Measurements from ENCODE around the gene GALNT10.

The GALNT10 gene

GRCh38 chr5:154303133-154303532 lies 112.6 kb downstream of the GALNT10 start:
- POLR2A ChIA-PET (ENCODE audit: low non-redundant PET) = no interaction called here
- no peak for TF ChIP-seq CTCF (conservative IDR thresholded peaks at IDR 0.05; ENCODE audit: low read depth)
- no peak overlapping the region for H3K27ac ChIP-seq
- CTCF ChIA-PET = no interaction called here
- no peak for DNase-seq (ENCODE audit: low spot score)

- H3K27ac ChIP-seq = no peak overlapping the region
- DNase-seq (ENCODE audit: low spot score) = no peak
- CTCF ChIA-PET = interaction anchor here (0.5 kb wide), 1 partner anchor 97 kb away, joined by 3 read pairs; no protein-coding TSS in a partner anchor
- no peak for TF ChIP-seq CTCF (conservative IDR thresholded peaks at IDR 0.05; ENCODE audit: low read depth)
- POLR2A ChIA-PET (ENCODE audit: low non-redundant PET) = no interaction called here
These were observed 118.2 kb downstream of the GALNT10 start for GRCh38 chr5:154308443-154309370.

- H3K27ac ChIP-seq = no peak overlapping the region
- ChIA-PET CTCF (no interaction called here), POLR2A (ENCODE audit: low non-redundant PET) (no interaction called here)
- no peak for DNase-seq (ENCODE audit: low spot score)
- TF ChIP-seq CTCF (conservative IDR thresholded peaks at IDR 0.05; ENCODE audit: low read depth) = no peak
These were observed 118.8 kb downstream of the GALNT10 start for GRCh38 chr5:154309371-154309745.

- ChIA-PET POLR2A (ENCODE audit: low non-redundant PET) (no interaction called here), CTCF (no interaction called here)
- peak; percentile 27 for DNase-seq (ENCODE audit: low spot score)
- no peak overlapping the region for H3K27ac ChIP-seq
- TF ChIP-seq CTCF (conservative IDR thresholded peaks at IDR 0.05; ENCODE audit: low read depth) = no peak
These were observed 119.3 kb downstream of the GALNT10 start for GRCh38 chr5:154309805-154310204.

GRCh38 chr5:154311362-154311761 lies 120.8 kb downstream of the GALNT10 start:
- no peak for TF ChIP-seq CTCF (conservative IDR thresholded peaks at IDR 0.05; ENCODE audit: low read depth)
- no peak for DNase-seq (ENCODE audit: low spot score)
- CTCF ChIA-PET = interaction anchor here (0.6 kb wide), 1 partner anchor 560 kb away, joined by 3 read pairs; no protein-coding TSS in a partner anchor

GRCh38 chr5:154312000-154312399 lies 121.5 kb downstream of the GALNT10 start:
- H3K27ac ChIP-seq = peak overlapping the region; percentile 25; the same call in 1 of the 2 replicates
- TF ChIP-seq CTCF (conservative IDR thresholded peaks at IDR 0.05; ENCODE audit: low read depth) = no peak
- DNase-seq (ENCODE audit: low spot score) = no peak
- ChIA-PET POLR2A (ENCODE audit: low non-redundant PET) (no interaction called here), CTCF (interaction anchor here (0.5 kb wide), 1 partner anchor 20 kb away, joined by 4 read pairs; no protein-coding TSS in a partner anchor)

More at GRCh38 chr5:154311362-154311761, 120.8 kb downstream of the GALNT10 start:
- POLR2A ChIA-PET (ENCODE audit: low non-redundant PET) = no interaction called here
- peak overlapping the region; percentile 25; the same call in 1 of the 2 replicates for H3K27ac ChIP-seq

All from RWPE1 (cell line).